Lower leg skin (tissue), 4 donors: ENCODE data around the gene CUEDC2. TPM values are rescaled to one million over a fixed set of nuclear protein-coding genes. Genes with fewer than 3 reads are reported as not detected.

ENCODE experiments used
- DNase-seq, 2 donors: peaks; one replicate each; pipeline ENCODE4 v3.0.0-alpha.2; 2019; ENCODE audit warnings: low spot score in 2 of 2
- H3K4me3 ChIP-seq: fragments of 200-600 bp; sonication (generic); 2 replicates; pipeline ENCODE4 v1.5.1; 2017; ENCODE audit warnings: mild to moderate bottlenecking, low read depth; ENCODE audit not compliant: poor library complexity, severe bottlenecking
- CTCF ChIP-seq, 3 donors: fragments of 450-650 bp; IDR thresholded peaks; one replicate each; pipeline ENCODE4 v1.5.1; 2016; ENCODE audit warnings: antibody characterized with exemption in 3 of 3, mild to moderate bottlenecking in 3 of 3, moderate library complexity in 2 of 3
- POLR2A ChIP-seq, 2 donors: fragments of 450-650 bp; IDR thresholded peaks; one replicate each; pipeline ENCODE4 v1.6.1; 2016 to 2017; ENCODE audit warnings: antibody characterized with exemption in 2 of 2, mild to moderate bottlenecking in 1 of 2, moderate library complexity in 1 of 2
- WGBS, 2 donors: methylation state at CpG; one replicate each; pipeline ENCODE4 v1.1.5; 2018; 5-methylcytosine and 5-hydroxymethylcytosine counted together
- intact Hi-C: fragments of 100-400 bp; cut with DNase I; formaldehyde crosslinking; loops from one replicate; pipeline ENCODE4 v1.15.0; 2023; ENCODE audit warnings: low total_unique reads
- total RNA-seq, 4 donors: library from RNA; depleted of rRNA; stranded (reverse); fragments of >200 nt; gene quantifications; one replicate each; pipeline ENCODE4 v1.1.0, GENCODE V29; 2016

CUEDC2 gene
- total RNA-seq, 4 donors from 2014 or later: 30.3 to 51.2 (median 32.7) TPM

- DNase-seq: no peak
- intact Hi-C loops: no loop called here
- TF ChIP-seq CTCF (IDR thresholded peaks at IDR 0.05) (no peak), POLR2A (IDR thresholded peaks at IDR 0.05) (no peak)
- 80 to 94% methylated on average over 7 to 9 of the region's 13 CpGs for WGBS, 2 donors
- no peak overlapping the region for H3K4me3 ChIP-seq
These were observed 29.3 kb downstream of the CUEDC2 start for GRCh38 chr10:102403115-102403514.

GRCh38 chr10:102402512-102402896 lies 29.9 kb downstream of the CUEDC2 start:
- no peak overlapping the region for H3K4me3 ChIP-seq
- DNase-seq: no peak
- 72 to 87% methylated on average over 5 of the region's 5 CpGs for WGBS, 2 donors
- intact Hi-C loops: no loop called here
- TF ChIP-seq POLR2A (IDR thresholded peaks at IDR 0.05) (no peak), CTCF (IDR thresholded peaks at IDR 0.05) (no peak)

GRCh38 chr10:102401735-102402511 lies 30.5 kb downstream of the CUEDC2 start:
- TF ChIP-seq POLR2A (IDR thresholded peaks at IDR 0.05) (no peak), CTCF (IDR thresholded peaks at IDR 0.05) (no peak)
- DNase-seq: no peak
- 52 to 62% methylated on average over 17 to 18 of the region's 18 CpGs for WGBS, 2 donors
- H3K4me3 ChIP-seq: no peak overlapping the region
- intact Hi-C loops: no loop called here

GRCh38 chr10:102401342-102401654 lies 31.1 kb downstream of the CUEDC2 start:
- intact Hi-C loops: no loop called here

GRCh38 chr10:102400598-102401341 lies 31.6 kb downstream of the CUEDC2 start:
- DNase-seq: no peak
- TF ChIP-seq POLR2A (IDR thresholded peaks at IDR 0.05) (no peak), CTCF (IDR thresholded peaks at IDR 0.05) (no peak)
- 90% methylated on average over 17 to 22 of the region's 22 CpGs for WGBS, 2 donors
- intact Hi-C loops: no loop called here
- H3K4me3 ChIP-seq: no peak overlapping the region

More at GRCh38 chr10:102401342-102401654, 31.1 kb downstream of the CUEDC2 start:
- no peak for DNase-seq
- TF ChIP-seq CTCF (IDR thresholded peaks at IDR 0.05) (no peak), POLR2A (IDR thresholded peaks at IDR 0.05) (no peak)
- H3K4me3 ChIP-seq: no peak overlapping the region
- WGBS, 2 donors: 80 to 88% methylated on average over 7 to 8 of the region's 8 CpGs
